Measurements from ENCODE around the gene TPST1. TPM values are rescaled to one million over a fixed set of nuclear protein-coding genes. Genes with fewer than 3 reads are reported as not detected.

The TPST1 gene
- total and polyA plus RNA-seq, 9 of the 15 experiments (the other 6 are each of a cell fraction or from before 2014, with no cell fraction given) = 0.15 to 2.2 (median 0.53) TPM

DNA sequence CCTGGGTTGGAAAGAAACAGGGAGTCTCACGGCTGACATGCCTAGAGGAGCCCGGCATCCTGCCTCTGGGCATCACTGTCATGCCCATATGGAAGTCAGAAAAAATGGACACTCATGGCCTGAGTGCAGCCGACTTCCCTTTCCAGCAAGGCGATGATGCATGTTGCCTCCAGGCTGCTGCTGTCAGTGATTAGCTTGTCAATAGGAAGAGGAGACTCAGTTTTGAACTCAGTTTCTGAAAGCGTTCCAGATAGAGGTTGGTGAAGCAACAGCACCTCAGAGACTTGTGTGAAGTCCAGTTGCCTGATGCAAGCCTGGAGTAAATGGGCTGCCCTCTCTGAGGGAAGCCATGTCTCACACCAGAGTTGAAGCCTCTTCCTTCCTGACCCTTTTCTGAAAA is 148.4 kb downstream of the TPST1 start:
- ChIA-PET POLR2A (no interaction called here), CTCF (ENCODE audit: low intra/inter-chr PET ratio) (no interaction called here)
- Histone ChIP-seq H2AFZ (ENCODE audit: low read depth, low read length) (no peak overlapping the region), H3K9ac (ENCODE audit: insufficient read depth in 1 of 2, low read depth in 2 of 2, low read length in 2 of 2) (no peak overlapping the region), H3K9me3 (replicated peaks; ENCODE audit: control insufficient read depth, insufficient read depth, low read depth, low read length) (no peaks in the 10 kb centered on the region), H4K20me1 (replicated peaks; ENCODE audit: control insufficient read depth, insufficient read depth, low read length) (no peaks in the 10 kb centered on the region; the same call in 1 of the 2 replicates), H3K4me3 (no peak overlapping the region), H3K4me2 (ENCODE audit: insufficient read depth, low read length) (no peak overlapping the region), H3K27me3 (ENCODE audit: control insufficient read depth in 2 of 2, insufficient read depth in 2 of 2, low read length in 2 of 2) (peaks cover 16 to 53% of the 10 kb centered on the region in 2 experiments; a peak in 4 of 5 replicates), H3K79me2 (ENCODE audit: control insufficient read depth, insufficient read depth, low read length) (no peaks in the 10 kb centered on the region), H3K9me1 (ENCODE audit: control insufficient read depth, insufficient read depth, low read length) (no peaks in the 10 kb centered on the region), H3K27ac (ENCODE audit: extremely low read depth, low read depth, low read length) (no peak overlapping the region), H3K4me1 (replicated peaks in 1 of 2; ENCODE audit: control insufficient read depth in 2 of 2, insufficient read depth in 2 of 2, low read length in 2 of 2) (no peaks in the 10 kb centered on the region), H3K36me3 (ENCODE audit: control insufficient read depth, insufficient read depth, low read length) (no peaks in the 10 kb centered on the region)
- intact Hi-C loops (cut with micrococcal nuclease) (no loop called here), in situ Hi-C loops (cut with MboI) (no loop called here)
- TF ChIP-seq CEBPG (CRISPR knock-in tag; IDR thresholded peaks at IDR 0.05) (peak; percentile 41; the same call in 1 of the 2 replicates), CEBPG (tag; conservative IDR thresholded peaks at IDR 0.05 in 1 of 2, IDR thresholded peaks at IDR 0.05 in 1 of 2) (peak; percentile 43 to 68; a peak in 3 of 4 replicates), FOS (IDR thresholded peaks at IDR 0.05; ENCODE audit: extremely low read depth, insufficient read length) (no peak), TRIM24 (IDR thresholded peaks at IDR 0.05) (no peak; a peak in 1 of 4 replicates), BMI1 (IDR thresholded peaks at IDR 0.05; ENCODE audit: low read length) (0 out of 2 replicates have a peak, but pooled peaks have one; percentile 2), SETDB1 (IDR thresholded peaks at IDR 0.05; ENCODE audit: low read length) (no peak), GTF2A2 (tag; IDR thresholded peaks at IDR 0.05) (no peak), TAF7 (tag; IDR thresholded peaks at IDR 0.05) (no peak)
- no TSS peak for BruUV-seq (replicated peaks)
- no peak for FAIRE-seq
- 5% methylated on average over 5 of the region's 5 CpGs for WGBS (ENCODE audit: insufficient coverage, low coverage, missing lambda C conversion rate)
- DNase-seq (ENCODE audit: extremely low read depth in 1 of 4, low spot score in 3 of 4) = no peak
- peak; percentile 65 for ATAC-seq

GRCh38 chr7:66355756-66356155 is 150.6 kb downstream of the TPST1 start:
- no peaks in the 10 kb centered on the region for H3K9me3 ChIP-seq (replicated peaks; ENCODE audit: control insufficient read depth, insufficient read depth, low read depth, low read length)
- ChIA-PET POLR2A (no interaction called here), CTCF (ENCODE audit: low intra/inter-chr PET ratio) (no interaction called here)
- H3K9me1 ChIP-seq (ENCODE audit: control insufficient read depth, insufficient read depth, low read length) = no peaks in the 10 kb centered on the region
- H3K27me3 ChIP-seq (ENCODE audit: control insufficient read depth in 2 of 2, insufficient read depth in 2 of 2, low read length in 2 of 2) = peaks cover 18 to 54% of the 10 kb centered on the region in 2 experiments; a peak in 4 of 5 replicates
- no peaks in the 10 kb centered on the region for H3K4me1 ChIP-seq (replicated peaks in 1 of 2; ENCODE audit: control insufficient read depth in 2 of 2, insufficient read depth in 2 of 2, low read length in 2 of 2)
- H3K9ac ChIP-seq (ENCODE audit: insufficient read depth in 1 of 2, low read depth in 2 of 2, low read length in 2 of 2) = no peak overlapping the region
- no peaks in the 10 kb centered on the region for H3K36me3 ChIP-seq (ENCODE audit: control insufficient read depth, insufficient read depth, low read length)
- no peak overlapping the region for H2AFZ ChIP-seq (ENCODE audit: low read depth, low read length)
- intact Hi-C loops (cut with micrococcal nuclease) (no loop called here), in situ Hi-C loops (cut with MboI) (no loop called here)
- ATAC-seq = no peak
- no peaks in the 10 kb centered on the region; the same call in 1 of the 2 replicates for H4K20me1 ChIP-seq (replicated peaks; ENCODE audit: control insufficient read depth, insufficient read depth, low read length)
- no peak overlapping the region for H3K4me2 ChIP-seq (ENCODE audit: insufficient read depth, low read length)
- no TSS peak for BruUV-seq (replicated peaks)
- no peak overlapping the region for H3K27ac ChIP-seq (ENCODE audit: extremely low read depth, low read depth, low read length)
- WGBS (ENCODE audit: insufficient coverage, low coverage, missing lambda C conversion rate) = 0% methylated on average over 3 of the region's 4 CpGs
- no peak for FAIRE-seq
- DNase-seq (ENCODE audit: extremely low read depth in 1 of 4, low spot score in 3 of 4) = no peak
- H3K79me2 ChIP-seq (ENCODE audit: control insufficient read depth, insufficient read depth, low read length) = no peaks in the 10 kb centered on the region
- H3K4me3 ChIP-seq = no peak overlapping the region
- TF ChIP-seq ATF4 (CRISPR knock-in tag; IDR thresholded peaks at IDR 0.05) = no peak
- no peak for TF ChIP-seq EP300 (IDR thresholded peaks at IDR 0.05; ENCODE audit: low read length)
- no peak for TF ChIP-seq RBM39 (optimal IDR thresholded peaks at IDR 0.05; ENCODE audit: low read depth, low read length)
- TF ChIP-seq ZNF586 (CRISPR knock-in tag; conservative IDR thresholded peaks at IDR 0.05) = no peak
- no peak for TF ChIP-seq HMGXB4 (CRISPR knock-in tag; IDR thresholded peaks at IDR 0.05)
- no peak for TF ChIP-seq ZNF174 (CRISPR knock-in tag; IDR thresholded peaks at IDR 0.05)
- TF ChIP-seq, protein P1, sequence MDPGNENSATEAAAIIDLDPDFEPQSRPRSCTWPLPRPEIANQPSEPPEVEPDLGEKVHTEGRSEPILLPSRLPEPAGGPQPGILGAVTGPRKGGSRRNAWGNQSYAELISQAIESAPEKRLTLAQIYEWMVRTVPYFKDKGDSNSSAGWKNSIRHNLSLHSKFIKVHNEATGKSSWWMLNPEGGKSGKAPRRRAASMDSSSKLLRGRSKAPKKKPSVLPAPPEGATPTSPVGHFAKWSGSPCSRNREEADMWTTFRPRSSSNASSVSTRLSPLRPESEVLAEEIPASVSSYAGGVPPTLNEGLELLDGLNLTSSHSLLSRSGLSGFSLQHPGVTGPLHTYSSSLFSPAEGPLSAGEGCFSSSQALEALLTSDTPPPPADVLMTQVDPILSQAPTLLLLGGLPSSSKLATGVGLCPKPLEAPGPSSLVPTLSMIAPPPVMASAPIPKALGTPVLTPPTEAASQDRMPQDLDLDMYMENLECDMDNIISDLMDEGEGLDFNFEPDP (CRISPR knock-in tag; IDR thresholded peaks at IDR 0.05) = no peak

Measured in K562 (cell line).